Stomach (tissue), 4 donors: ENCODE data around the gene CYSTM1.

ENCODE experiments used
- EP300 ChIP-seq: sonication (generic); formaldehyde crosslinking; IDR thresholded peaks from one replicate; pipeline ENCODE4 v1.6.1; 2017; ENCODE audit warnings: antibody characterized with exemption
- POLR2A ChIP-seq, 4 donors: fragments of 450-650 bp; IDR thresholded peaks; one replicate each; pipeline ENCODE4 v1.6.1; 2016; ENCODE audit warnings: antibody characterized with exemption in 4 of 4, control low read depth in 2 of 4, mild to moderate bottlenecking in 1 of 4, moderate library complexity in 1 of 4
- TF ChIP-seq, protein P1 (sequence below), 7 experiments: fragments of 450-650 bp in 4 of 7; fragments of 200-600 bp in 3 of 7; sonication (generic) in 3 of 7; IDR thresholded peaks; one replicate each; pipeline ENCODE4 v1.5.1; 2016 to 2019; ENCODE audit warnings: antibody characterized with exemption in 7 of 7, control low read depth in 2 of 7, mild to moderate bottlenecking in 1 of 7

DNA sequence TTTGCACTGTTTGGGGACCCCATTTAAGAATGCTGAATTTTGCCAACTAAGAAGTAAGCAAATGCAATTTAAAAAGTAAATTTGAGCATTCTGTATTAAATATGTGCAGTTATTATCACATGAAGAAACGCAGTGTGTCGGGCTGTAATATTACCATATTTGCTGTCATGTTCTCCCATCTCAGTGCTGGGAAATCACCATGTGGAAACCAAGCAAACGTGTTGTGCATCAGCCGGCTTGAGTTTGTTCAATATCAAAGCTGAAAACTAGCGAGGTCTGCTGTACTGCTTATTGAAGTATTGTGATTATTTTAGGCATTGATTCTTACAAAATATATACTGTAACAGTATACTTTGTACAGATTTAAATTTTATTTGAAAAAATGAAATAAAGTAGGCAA is 46.6 kb upstream of the CYSTM1 start:
- no peak for TF ChIP-seq POLR2A (IDR thresholded peaks at IDR 0.05)
- TF ChIP-seq, protein P1, sequence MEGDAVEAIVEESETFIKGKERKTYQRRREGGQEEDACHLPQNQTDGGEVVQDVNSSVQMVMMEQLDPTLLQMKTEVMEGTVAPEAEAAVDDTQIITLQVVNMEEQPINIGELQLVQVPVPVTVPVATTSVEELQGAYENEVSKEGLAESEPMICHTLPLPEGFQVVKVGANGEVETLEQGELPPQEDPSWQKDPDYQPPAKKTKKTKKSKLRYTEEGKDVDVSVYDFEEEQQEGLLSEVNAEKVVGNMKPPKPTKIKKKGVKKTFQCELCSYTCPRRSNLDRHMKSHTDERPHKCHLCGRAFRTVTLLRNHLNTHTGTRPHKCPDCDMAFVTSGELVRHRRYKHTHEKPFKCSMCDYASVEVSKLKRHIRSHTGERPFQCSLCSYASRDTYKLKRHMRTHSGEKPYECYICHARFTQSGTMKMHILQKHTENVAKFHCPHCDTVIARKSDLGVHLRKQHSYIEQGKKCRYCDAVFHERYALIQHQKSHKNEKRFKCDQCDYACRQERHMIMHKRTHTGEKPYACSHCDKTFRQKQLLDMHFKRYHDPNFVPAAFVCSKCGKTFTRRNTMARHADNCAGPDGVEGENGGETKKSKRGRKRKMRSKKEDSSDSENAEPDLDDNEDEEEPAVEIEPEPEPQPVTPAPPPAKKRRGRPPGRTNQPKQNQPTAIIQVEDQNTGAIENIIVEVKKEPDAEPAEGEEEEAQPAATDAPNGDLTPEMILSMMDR (IDR thresholded peaks at IDR 0.05): no peak
- TF ChIP-seq EP300: no peak
